Neural cell (in vitro differentiated cells): ENCODE measurements around the gene KRT9. TPM values are rescaled to one million over a fixed set of nuclear protein-coding genes. Genes with fewer than 3 reads are reported as not detected.

Experiments used
- H2AFZ ChIP-seq: fragments of 200-600, 300-800 bp; sonication (generic), shearing (Covaris generic); 2 replicates; pipeline ENCODE4 v1.6.0; 2014; ENCODE audit warnings: low read depth, mild to moderate bottlenecking, antibody characterized with exemption, low read length, moderate library complexity
- H3F3A ChIP-seq: fragments of 200-600 bp; shearing (Covaris generic); 2 replicates; pipeline ENCODE4 v1.6.1; 2016; ENCODE audit warnings: mild to moderate bottlenecking, moderate library complexity, mixed read lengths, antibody characterized with exemption, low read length; ENCODE audit not compliant: insufficient read depth, poor library complexity, severe bottlenecking
- H3K27ac ChIP-seq: fragments of 200-600, 300-800 bp; sonication (generic), shearing (Covaris generic); 2 replicates; pipeline ENCODE4 v1.5.1; 2014; ENCODE audit warnings: mild to moderate bottlenecking, low read length, moderate library complexity
- H3K27me3 ChIP-seq: fragments of 300-800, 200-600 bp; sonication (generic), shearing (Covaris generic); 2 replicates; pipeline ENCODE4 v1.6.0; 2014; ENCODE audit warnings: mild to moderate bottlenecking, low read depth, low read length, moderate library complexity; ENCODE audit not compliant: insufficient read depth
- H3K36me3 ChIP-seq: fragments of 300-800, 200-600 bp; sonication (generic), shearing (Covaris generic); 2 replicates; pipeline ENCODE4 v1.5.1; 2014; ENCODE audit warnings: mild to moderate bottlenecking, antibody characterized with exemption, low read length, moderate library complexity; ENCODE audit not compliant: insufficient read depth
- H3K4me2 ChIP-seq: fragments of 300-800, 200-600 bp; sonication (generic), shearing (Covaris generic); 2 replicates; pipeline ENCODE4 v1.6.0; 2014; ENCODE audit warnings: mild to moderate bottlenecking, low read length
- H3K4me3 ChIP-seq: fragments of 300-800, 200-600 bp; sonication (generic), shearing (Covaris generic); 2 replicates; pipeline ENCODE4 v1.5.1; 2014; ENCODE audit warnings: mild to moderate bottlenecking, low read length, moderate library complexity
- H3K79me2 ChIP-seq: fragments of 200-600 bp; shearing (Covaris generic); replicated peaks from 2 replicates; pipeline ENCODE4 v1.6.0; 2014; ENCODE audit warnings: mild to moderate bottlenecking, low read length, moderate library complexity; ENCODE audit not compliant: insufficient read depth
- H3K9ac ChIP-seq: fragments of 300-800, 200-600 bp; sonication (generic), shearing (Covaris generic); 2 replicates; pipeline ENCODE4 v1.6.1; 2016; ENCODE audit warnings: mild to moderate bottlenecking, low read length, mixed read lengths
- H3K9me2 ChIP-seq: fragments of 200-600 bp; shearing (Covaris generic); 2 replicates; pipeline ENCODE4 v1.6.1; 2016; ENCODE audit warnings: mild to moderate bottlenecking, low read length, mixed read lengths; ENCODE audit not compliant: insufficient read depth
- H3K9me3 ChIP-seq: fragments of 200-600, 300-800 bp; sonication (generic), shearing (Covaris generic); 2 replicates; pipeline ENCODE4 v1.6.1; 2016; ENCODE audit warnings: mild to moderate bottlenecking, mixed run types, low read length, moderate library complexity, mixed read lengths
- H4K20me1 ChIP-seq: fragments of 200-600 bp; shearing (Covaris generic); 2 replicates; pipeline ENCODE4 v1.6.1; 2016; ENCODE audit warnings: mild to moderate bottlenecking, mixed run types; ENCODE audit not compliant: insufficient read depth
- EP300 ChIP-seq: fragments of 450-650 bp; conservative IDR thresholded peaks from 2 replicates; pipeline ENCODE4 v1.6.1; 2014; ENCODE audit warnings: antibody characterized with exemption, mild to moderate bottlenecking, moderate library complexity; ENCODE audit not compliant: poor library complexity, severe bottlenecking
- EZH2 ChIP-seq: fragments of 200-600, 300-800 bp; shearing (Covaris generic), sonication (generic); IDR thresholded peaks from 2 replicates; pipeline ENCODE4 v1.6.1; 2014; ENCODE audit warnings: antibody characterized with exemption, low read length, borderline replicate concordance, mild to moderate bottlenecking; ENCODE audit not compliant: insufficient read depth, poor library complexity, severe bottlenecking
- MXI1 ChIP-seq: fragments of 450-650 bp; conservative IDR thresholded peaks from 2 replicates; pipeline ENCODE4 v1.6.1; 2014; ENCODE audit warnings: antibody characterized with exemption, mild to moderate bottlenecking; ENCODE audit not compliant: poor library complexity, severe bottlenecking
- POLR2AphosphoS5 ChIP-seq: IDR thresholded peaks from 2 replicates; pipeline ENCODE4 v1.6.1; 2012
- RAD21 ChIP-seq: fragments of 450-650 bp; conservative IDR thresholded peaks from 2 replicates; pipeline ENCODE4 v1.6.1; 2014; ENCODE audit warnings: antibody characterized with exemption, mild to moderate bottlenecking, moderate library complexity
- SMC3 ChIP-seq: fragments of 450-650 bp; conservative IDR thresholded peaks from 2 replicates; pipeline ENCODE4 v1.6.1; 2014; ENCODE audit warnings: antibody characterized with exemption, mild to moderate bottlenecking, moderate library complexity; ENCODE audit not compliant: poor library complexity
- TAF1 ChIP-seq: IDR thresholded peaks from 2 replicates; pipeline ENCODE4 v1.6.1; 2012; ENCODE audit warnings: low read depth
- polyA plus RNA-seq: library from polyadenylated mRNA; depleted of rRNA; stranded (reverse); fragments of >200 nt; gene quantifications from 2 replicates; pipeline ENCODE4 v1.2.3, GENCODE V29; 2014
- TF ChIP-seq, protein P1 (sequence below): fragments of 450-650 bp; IDR thresholded peaks from 2 replicates; pipeline ENCODE4 v1.5.1; 2014; ENCODE audit warnings: antibody characterized with exemption, mild to moderate bottlenecking, moderate library complexity; ENCODE audit not compliant: poor library complexity, severe bottlenecking
- TF ChIP-seq, protein P2 (sequence below): IDR thresholded peaks from 2 replicates; pipeline ENCODE4 v1.6.1; 2012; ENCODE audit warnings: borderline replicate concordance

KRT9 gene
- polyA plus RNA-seq, 1 donor from 2014 or later: not detected

DNA sequence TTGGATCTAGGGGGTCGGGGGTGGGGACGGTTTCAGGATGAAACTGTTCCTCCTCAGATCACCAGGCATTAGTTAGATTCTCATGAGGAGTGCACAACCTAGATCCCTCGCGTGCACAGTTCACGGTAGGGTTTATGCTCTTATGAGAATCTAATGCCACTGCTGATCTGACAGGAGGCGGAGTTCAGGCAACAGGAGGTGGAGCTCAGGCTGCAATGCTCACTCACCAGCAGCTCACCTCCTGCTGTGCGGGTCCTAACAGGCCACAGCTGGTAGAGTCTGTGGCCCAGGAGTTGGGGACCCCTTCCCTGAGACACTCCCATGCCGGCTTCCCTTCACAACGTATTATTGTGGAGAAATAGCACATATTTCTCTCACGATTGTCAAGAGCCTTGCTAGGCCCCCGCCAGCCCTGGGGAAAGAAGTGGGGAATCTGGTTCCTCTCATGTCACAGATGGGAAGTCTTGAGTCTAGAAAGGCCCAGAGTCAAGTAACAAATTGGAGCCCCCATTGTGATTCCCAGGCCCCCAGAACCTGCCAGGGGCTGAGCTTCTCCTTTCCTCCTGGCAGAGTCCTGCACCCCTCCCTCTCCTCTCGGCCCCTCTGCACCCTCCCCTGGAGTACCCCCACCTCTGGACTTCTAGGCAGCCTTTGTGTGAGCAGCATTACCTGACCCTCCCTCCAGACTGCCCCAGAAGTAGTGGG, 20.9 kb upstream of the KRT9 start:
- H3K4me3 ChIP-seq: no peak overlapping the region
- no peak overlapping the region for H2AFZ ChIP-seq
- TF ChIP-seq EP300: no peak
- TF ChIP-seq EZH2: no peak
- TF ChIP-seq, protein P1, sequence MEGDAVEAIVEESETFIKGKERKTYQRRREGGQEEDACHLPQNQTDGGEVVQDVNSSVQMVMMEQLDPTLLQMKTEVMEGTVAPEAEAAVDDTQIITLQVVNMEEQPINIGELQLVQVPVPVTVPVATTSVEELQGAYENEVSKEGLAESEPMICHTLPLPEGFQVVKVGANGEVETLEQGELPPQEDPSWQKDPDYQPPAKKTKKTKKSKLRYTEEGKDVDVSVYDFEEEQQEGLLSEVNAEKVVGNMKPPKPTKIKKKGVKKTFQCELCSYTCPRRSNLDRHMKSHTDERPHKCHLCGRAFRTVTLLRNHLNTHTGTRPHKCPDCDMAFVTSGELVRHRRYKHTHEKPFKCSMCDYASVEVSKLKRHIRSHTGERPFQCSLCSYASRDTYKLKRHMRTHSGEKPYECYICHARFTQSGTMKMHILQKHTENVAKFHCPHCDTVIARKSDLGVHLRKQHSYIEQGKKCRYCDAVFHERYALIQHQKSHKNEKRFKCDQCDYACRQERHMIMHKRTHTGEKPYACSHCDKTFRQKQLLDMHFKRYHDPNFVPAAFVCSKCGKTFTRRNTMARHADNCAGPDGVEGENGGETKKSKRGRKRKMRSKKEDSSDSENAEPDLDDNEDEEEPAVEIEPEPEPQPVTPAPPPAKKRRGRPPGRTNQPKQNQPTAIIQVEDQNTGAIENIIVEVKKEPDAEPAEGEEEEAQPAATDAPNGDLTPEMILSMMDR: no peak
- TF ChIP-seq, protein P2, sequence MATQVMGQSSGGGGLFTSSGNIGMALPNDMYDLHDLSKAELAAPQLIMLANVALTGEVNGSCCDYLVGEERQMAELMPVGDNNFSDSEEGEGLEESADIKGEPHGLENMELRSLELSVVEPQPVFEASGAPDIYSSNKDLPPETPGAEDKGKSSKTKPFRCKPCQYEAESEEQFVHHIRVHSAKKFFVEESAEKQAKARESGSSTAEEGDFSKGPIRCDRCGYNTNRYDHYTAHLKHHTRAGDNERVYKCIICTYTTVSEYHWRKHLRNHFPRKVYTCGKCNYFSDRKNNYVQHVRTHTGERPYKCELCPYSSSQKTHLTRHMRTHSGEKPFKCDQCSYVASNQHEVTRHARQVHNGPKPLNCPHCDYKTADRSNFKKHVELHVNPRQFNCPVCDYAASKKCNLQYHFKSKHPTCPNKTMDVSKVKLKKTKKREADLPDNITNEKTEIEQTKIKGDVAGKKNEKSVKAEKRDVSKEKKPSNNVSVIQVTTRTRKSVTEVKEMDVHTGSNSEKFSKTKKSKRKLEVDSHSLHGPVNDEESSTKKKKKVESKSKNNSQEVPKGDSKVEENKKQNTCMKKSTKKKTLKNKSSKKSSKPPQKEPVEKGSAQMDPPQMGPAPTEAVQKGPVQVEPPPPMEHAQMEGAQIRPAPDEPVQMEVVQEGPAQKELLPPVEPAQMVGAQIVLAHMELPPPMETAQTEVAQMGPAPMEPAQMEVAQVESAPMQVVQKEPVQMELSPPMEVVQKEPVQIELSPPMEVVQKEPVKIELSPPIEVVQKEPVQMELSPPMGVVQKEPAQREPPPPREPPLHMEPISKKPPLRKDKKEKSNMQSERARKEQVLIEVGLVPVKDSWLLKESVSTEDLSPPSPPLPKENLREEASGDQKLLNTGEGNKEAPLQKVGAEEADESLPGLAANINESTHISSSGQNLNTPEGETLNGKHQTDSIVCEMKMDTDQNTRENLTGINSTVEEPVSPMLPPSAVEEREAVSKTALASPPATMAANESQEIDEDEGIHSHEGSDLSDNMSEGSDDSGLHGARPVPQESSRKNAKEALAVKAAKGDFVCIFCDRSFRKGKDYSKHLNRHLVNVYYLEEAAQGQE: no peak
- TF ChIP-seq MXI1: no peak
- H3K9me3 ChIP-seq: no peaks in the 10 kb centered on the region
- no peaks in the 10 kb centered on the region for H3K79me2 ChIP-seq
- no peak overlapping the region for H3K27ac ChIP-seq
- H3F3A ChIP-seq: no peaks in the 10 kb centered on the region
- H3K9me2 ChIP-seq: no peaks in the 10 kb centered on the region
- no peaks in the 10 kb centered on the region for H3K27me3 ChIP-seq
- H4K20me1 ChIP-seq: no peaks in the 10 kb centered on the region
- no peak overlapping the region for H3K9ac ChIP-seq
- H3K36me3 ChIP-seq: no peaks in the 10 kb centered on the region
- H3K4me2 ChIP-seq: no peak overlapping the region

DNA sequence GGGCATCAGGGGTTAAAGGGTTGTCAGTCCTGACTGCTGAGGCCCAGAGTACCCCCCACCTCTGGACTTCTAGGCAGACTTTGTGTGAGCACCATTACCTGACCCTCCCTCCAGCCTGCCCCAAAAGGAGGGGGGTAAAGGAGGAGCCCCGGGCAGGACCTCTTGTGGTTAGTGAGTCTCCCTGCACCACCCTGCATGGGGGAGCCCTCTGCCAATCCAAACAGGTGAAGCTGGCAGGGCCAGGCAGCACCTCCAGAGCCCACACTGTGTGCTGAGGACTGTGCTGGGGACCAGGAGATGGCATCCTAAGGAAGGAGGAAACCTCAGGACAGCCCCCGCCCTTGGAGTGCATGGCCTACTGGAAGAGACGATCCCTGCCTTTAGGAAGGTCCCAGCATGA, 17.4 kb upstream of the KRT9 start:
- Histone ChIP-seq H3K36me3 (no peaks in the 10 kb centered on the region), H3F3A (no peaks in the 10 kb centered on the region), H3K9me3 (no peaks in the 10 kb centered on the region), H3K27ac (no peak overlapping the region), H4K20me1 (no peaks in the 10 kb centered on the region), H3K9me2 (no peaks in the 10 kb centered on the region), H3K4me3 (no peak overlapping the region), H3K9ac (no peak overlapping the region), H3K79me2 (no peaks in the 10 kb centered on the region), H2AFZ (no peak overlapping the region), H3K27me3 (no peaks in the 10 kb centered on the region), H3K4me2 (no peak overlapping the region)
- TF ChIP-seq EZH2 (no peak), MXI1 (no peak), SMC3 (no peak), RAD21 (no peak), TAF1 (no peak), EP300 (no peak), POLR2AphosphoS5 (no peak)
- TF ChIP-seq, protein P1: no peak
- TF ChIP-seq, protein P2: no peak
